Left lobe of liver (tissue), 2 donors: Measurements from ENCODE around the gene BTBD1. TPM values are rescaled to one million over a fixed set of nuclear protein-coding genes. Genes with fewer than 3 reads are reported as not detected.
A peak's percentile ranks its signal among the peaks of the same experiment; 100 is the strongest.
"Not testable (repeated sequence)": the region's sequence is repeated elsewhere in the genome, so short reads cannot be mapped to it uniquely, and the experiment has no call there.

Experiments used
- ATAC-seq: fragments of 200-7000 bp; cut with Tn5 transposase; one replicate; pipeline ENCODE4 v1.9.1; 2020; ENCODE audit warnings: mild to moderate bottlenecking, moderate library complexity
- DNase-seq: peaks from one replicate; pipeline ENCODE4 v3.0.0-alpha.2; 2020; ENCODE audit warnings: low spot score
- total RNA-seq: library from RNA; stranded (reverse); gene quantifications from one replicate; pipeline ENCODE4 v1.2.1, GENCODE V29; 2021
- donor health status: DM: no; HTN: no; CAD: no; lungs with moderate emphysema.
- donor health status: DM: no; HTN: yes; CAD: no.

Gene BTBD1
- total RNA-seq, 1 donor from 2014 or later = 17.8 TPM

DNA sequence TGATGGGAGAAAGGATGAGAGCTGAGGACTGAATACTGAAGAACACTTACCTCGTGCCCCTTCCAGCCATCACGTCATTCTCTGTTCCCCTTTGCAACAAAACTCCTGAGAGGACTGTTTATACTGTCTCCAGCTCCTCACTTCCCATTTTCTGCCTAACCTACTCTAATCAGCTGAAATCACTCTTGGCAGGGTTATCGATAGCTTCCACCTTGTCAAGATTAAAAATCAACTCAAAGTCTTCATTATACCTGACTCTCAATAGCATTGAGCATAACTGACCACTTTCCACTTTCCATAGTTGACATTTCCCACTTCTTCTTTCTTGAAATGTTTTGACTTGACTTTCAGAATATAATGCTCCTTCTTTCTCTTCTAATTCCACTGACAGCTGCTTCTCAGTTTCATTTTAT, 4.3 kb downstream of the BTBD1 start:
- no peak for DNase-seq
- ATAC-seq = no peak

- no peak for DNase-seq
- no peak for ATAC-seq
Measured at GRCh38 chr15:83061680-83062079, 5.4 kb downstream of the BTBD1 start.

DNA sequence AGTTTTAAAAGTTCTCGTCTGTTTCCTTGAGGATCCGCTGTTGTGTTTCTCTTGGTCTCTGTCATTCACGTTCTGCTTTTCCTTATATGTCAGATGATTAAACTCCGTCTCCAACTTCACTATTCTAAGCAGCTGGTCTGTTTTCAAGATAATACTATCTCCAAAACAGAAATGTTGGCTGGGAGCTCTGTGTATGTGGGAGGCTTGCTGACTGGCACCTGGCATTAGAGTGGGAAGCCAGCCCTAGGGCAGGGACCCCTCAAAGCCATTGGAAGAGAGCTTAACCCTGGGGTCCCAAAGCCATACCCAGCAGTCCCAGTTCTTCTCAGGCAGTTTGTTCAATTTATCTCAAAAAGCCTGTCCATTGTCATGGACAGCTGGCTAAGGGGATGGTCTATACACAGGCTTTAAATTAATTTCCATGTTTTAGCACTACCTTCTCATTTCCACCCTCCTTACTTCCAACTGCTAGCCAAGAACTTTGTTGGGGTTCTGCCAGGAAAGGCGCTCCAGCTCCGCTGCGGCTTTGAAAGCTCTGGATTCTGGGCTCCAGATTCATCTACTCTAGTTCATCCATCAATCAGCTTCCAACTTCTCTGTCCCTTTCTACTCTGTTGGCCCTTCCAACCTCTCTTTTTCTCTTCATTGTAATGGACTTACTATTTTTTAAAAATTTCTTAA, 9.2 kb downstream of the BTBD1 start:
- no peak for ATAC-seq
- DNase-seq = no peak

- ATAC-seq (no peak), DNase-seq (no peak)
Measured at GRCh38 chr15:83057002-83057401, 10.1 kb downstream of the BTBD1 start.

GRCh38 chr15:83053151-83053550, 13.9 kb downstream of the BTBD1 start:
- no peak for ATAC-seq
- no peak for DNase-seq

- ATAC-seq (no peak), DNase-seq (no peak)
Measured at GRCh38 chr15:83046558-83047127, 20.4 kb downstream of the BTBD1 start.

DNA sequence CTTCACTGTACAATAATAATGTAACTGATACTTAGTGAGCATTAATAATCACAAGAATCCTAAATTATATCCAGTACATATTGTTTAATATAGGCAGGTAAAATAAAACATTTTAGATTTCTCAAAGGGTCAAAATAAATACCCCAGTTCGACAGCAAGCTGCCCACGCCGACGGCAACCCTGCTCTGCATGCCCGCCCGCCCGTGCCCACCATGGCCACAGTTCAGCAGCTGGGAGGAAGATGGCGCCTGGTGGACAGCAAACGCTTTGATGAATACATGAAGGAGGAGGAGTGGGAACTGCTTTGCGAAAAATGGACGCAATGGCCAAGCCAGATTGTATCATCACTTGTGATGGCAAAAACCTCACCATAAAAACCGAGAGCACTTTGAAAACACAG, 22.9 kb downstream of the BTBD1 start:
- ATAC-seq = no peak
- DNase-seq = no peak

- DNase-seq (no peak), ATAC-seq (no peak)
Measured at GRCh38 chr15:83039206-83039605, 27.8 kb downstream of the BTBD1 start.

- ATAC-seq (no peak), DNase-seq (no peak)
Measured at GRCh38 chr15:83036253-83036652, 30.8 kb downstream of the BTBD1 start.

DNA sequence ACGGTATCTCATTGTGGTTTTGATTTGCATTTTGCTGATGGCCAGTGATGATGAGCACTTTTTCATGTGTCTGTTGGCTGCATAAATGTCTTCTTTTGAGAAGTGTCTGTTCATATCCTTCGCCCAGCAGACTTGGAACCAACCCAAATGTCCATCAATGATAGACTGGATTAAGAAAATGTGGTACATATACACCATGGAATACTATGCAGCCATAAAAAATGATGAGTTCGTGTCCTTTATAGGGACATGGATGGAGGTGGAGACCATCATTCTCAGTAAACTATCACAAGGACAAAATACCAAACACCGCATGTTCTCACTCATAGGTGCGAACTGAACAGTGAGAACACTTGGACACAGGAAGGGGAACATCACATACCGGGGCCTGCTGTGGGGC, 35.8 kb downstream of the BTBD1 start:
- DNase-seq, ATAC-seq: not testable (repeated sequence)

GRCh38 chr15:83030021-83030420, 37.0 kb downstream of the BTBD1 start:
- ATAC-seq = no peak
- DNase-seq = no peak

DNA sequence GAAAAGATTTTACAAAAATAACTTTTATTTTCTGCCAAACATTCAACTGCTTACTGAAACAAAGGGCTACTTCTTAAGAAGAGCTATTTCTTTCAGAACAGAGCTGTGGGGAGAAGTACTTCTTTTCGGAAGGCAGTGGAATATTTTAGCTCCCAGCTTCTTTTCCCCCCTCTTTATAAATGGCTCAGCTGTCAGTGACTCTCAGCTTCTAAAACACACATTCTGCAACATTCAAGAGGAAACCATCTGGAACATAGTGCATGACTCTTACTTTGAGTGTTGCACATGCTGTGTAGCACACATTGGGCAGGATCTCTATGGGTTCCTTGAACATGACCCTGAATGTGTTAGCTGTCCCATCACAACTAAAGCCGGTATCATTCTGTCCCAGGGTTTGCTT, 48.6 kb downstream of the BTBD1 start:
- DNase-seq (no peak), ATAC-seq (no peak)

DNA sequence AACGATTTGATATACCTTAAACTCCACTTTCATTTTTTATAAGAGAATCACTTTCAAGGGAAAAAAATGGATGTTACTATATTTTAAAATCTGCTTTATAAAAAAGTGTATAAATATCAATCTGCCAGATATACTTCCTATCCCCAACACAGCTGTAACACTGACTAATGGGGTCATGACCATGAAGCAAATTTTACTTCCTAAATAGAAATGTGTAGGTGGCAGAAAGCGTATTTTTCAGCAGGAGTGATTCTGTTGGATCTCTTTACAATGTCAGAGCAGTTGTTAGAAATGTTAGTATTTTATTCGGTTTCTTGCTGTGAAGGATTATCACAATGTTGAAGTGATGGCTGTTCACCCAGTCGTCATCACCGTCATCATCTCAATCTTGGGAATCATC, 50.1 kb downstream of the BTBD1 start:
- DNase-seq (no peak), ATAC-seq (no peak)

GRCh38 chr15:83015361-83015760, 51.7 kb downstream of the BTBD1 start:
- ATAC-seq = no peak
- no peak for DNase-seq

DNA sequence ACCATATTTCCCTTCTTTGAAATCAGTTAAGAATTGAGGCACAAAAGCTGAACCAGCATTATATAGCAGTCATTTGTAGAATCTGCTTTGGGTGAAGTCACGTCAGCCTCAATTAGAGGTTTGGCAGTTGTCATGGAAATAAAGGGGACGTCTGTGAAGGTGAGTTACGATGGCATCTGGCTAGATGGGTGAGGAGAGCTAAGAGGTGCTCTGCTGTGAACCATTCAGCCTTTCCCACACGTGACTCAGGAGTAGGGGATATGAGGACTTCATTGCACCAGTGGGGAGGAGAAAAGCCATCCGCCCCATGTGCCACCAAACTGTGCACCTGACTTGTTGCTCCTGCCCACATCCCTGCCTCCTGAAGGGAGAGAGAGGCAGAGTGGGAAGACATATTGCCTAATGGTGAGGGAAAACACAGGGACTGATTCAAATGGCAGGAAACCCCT, 52.8 kb downstream of the BTBD1 start:
- DNase-seq (no peak), ATAC-seq (no peak)

DNA sequence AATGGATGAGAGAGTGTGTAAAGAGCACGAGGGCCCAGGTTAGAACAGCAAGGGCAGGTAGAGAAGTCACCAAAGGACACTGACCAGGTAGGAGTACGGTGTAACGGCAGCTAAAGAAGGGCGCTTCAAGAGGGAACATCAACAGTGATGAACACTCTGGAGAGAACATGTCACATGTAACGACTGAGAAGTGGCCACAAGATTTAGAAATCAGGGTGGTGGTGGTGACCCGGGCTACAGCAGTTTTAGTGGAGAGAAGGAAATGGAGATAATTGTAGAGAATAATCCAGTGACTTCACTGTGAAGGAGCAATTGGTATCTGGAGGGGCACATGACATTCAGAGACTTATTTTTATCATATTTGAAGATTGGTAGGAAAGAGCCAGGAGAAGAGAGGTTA, 54.4 kb downstream of the BTBD1 start:
- DNase-seq (no peak), ATAC-seq (no peak)

DNA sequence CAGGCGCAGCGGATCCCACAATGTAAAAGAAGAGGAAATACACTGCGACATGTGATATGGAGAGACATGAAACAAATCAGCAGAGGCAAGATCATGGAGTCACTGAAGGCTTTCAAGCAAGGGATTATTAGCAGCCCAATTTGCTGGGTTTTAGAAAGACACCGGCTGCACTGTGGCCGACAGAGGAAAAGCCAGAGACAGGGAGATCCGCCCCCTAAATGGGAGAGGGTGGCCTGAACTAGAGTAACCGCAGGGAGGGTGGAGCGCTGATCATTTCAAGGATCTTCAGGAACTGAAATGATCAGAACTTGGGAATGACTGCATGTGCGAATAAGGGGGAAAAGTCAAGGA, 55.0 kb downstream of the BTBD1 start:
- DNase-seq (no peak), ATAC-seq (no peak)

- DNase-seq = peak; percentile 91
- ATAC-seq = peak; percentile 96
Measured at GRCh38 chr15:83011271-83012075, 55.6 kb downstream of the BTBD1 start, which contains the start of gene C15orf40. TSS of gene C15orf40 (minus strand) at chr15:83011639. CDS start at chr15:83011607, 32 bp downstream.

GRCh38 chr15:83010709-83011270, 56.3 kb downstream of the BTBD1 start:
- DNase-seq (peak; percentile 74), ATAC-seq (peak; percentile 80)

DNA sequence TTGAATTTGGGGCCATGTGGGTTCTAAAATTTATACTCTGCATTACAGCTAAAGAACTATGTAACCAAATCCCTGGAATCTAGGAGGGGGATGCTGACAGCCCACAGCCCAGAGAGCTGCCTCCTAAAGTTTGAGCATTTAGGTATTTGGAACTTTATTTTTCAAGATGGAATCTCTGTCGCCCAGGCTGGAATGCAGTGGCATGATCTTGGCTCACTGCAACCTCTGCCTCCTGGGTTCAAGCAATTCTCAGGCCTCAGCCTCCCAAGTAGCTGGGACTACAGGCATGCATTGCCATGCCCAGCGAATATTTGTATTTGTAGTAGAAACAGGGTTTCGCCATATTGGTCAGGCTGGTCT, 66.4 kb downstream of the BTBD1 start:
- not testable (repeated sequence) for DNase-seq
- ATAC-seq = peak; percentile 11

- DNase-seq = no peak
- peak; percentile 98 for ATAC-seq
Measured at GRCh38 chr15:82999905-83000671, 67.0 kb downstream of the BTBD1 start.
